K562 (cell line): ENCODE results near the gene SENP3. TPM values are rescaled to one million over a fixed set of nuclear protein-coding genes. Genes with fewer than 3 reads are reported as not detected.

Experiments used
- CLOCK ChIP-seq: fragments of 250-450 bp; sonication (Bioruptor Pico); IDR thresholded peaks from 2 replicates; pipeline ENCODE4 v1.4.0; 2020; ENCODE audit warnings: mild to moderate bottlenecking, moderate library complexity, borderline replicate concordance
- CREB3L1 ChIP-seq: fragments of 450-650 bp; IDR thresholded peaks from 2 replicates; pipeline ENCODE4 v1.6.1; 2014; ENCODE audit warnings: low read depth, mild to moderate bottlenecking, moderate library complexity, borderline replicate concordance
- GABPB1 ChIP-seq: sonication (generic); formaldehyde crosslinking; IDR thresholded peaks from 2 replicates; pipeline ENCODE4 v1.8.0; 2022; ENCODE audit warnings: mild to moderate bottlenecking, missing genetic modification reagents
- POLR2AphosphoS2 ChIP-seq: IDR thresholded peaks from 2 replicates; pipeline ENCODE4 v1.6.1; 2012; ENCODE audit warnings: low read length, improper control_type of control experiment
- RREB1 ChIP-seq: fragments of 250-450 bp; sonication (Bioruptor Pico); IDR thresholded peaks from 2 replicates; pipeline ENCODE4 v1.4.0; 2020
- ZNF407 ChIP-seq: fragments of 450-650 bp; IDR thresholded peaks from 2 replicates; pipeline ENCODE4 v1.6.1; 2016; ENCODE audit warnings: low read depth
- polyA plus RNA-seq, 8 experiments: library from polyadenylated mRNA; depleted of rRNA in 4 of 8; stranded (reverse) in 5 of 8; unstranded in 3 of 8; fragments of >200 nt; fragmentation: Nextera tagmentation in 2 of 8; fragmentation: Illumina TruSeq in 1 of 8; extraction: Ambion mirVana in 2 of 8; extraction: Trizol in 1 of 8; gene quantifications; 2 replicates each; pipeline versions ENCODE4 v1.2.1 to v1.2.3, GENCODE V29; 2011 to 2014; ENCODE audit warnings: inconsistent platforms in 1 of 8, missing spikeins in 1 of 8
- total RNA-seq, 7 experiments: library from RNA; depleted of rRNA in 6 of 7; stranded (reverse); fragments of >200 nt in 6 of 7; fragmentation: Illumina TruSeq in 2 of 7; extraction: Trizol in 2 of 7; gene quantifications; 2 replicates each; pipeline versions ENCODE4 v1.2.1 to v1.2.3, GENCODE V29; 2011 to 2021; ENCODE audit warnings: low replicate concordance in 1 of 7

The SENP3 gene
- total and polyA plus RNA-seq, 9 of the 15 experiments (the other 6 are each of a cell fraction or from before 2014, with no cell fraction given) = 0.63 to 102 (median 78.8) TPM

- TF ChIP-seq CREB3L1 (no peak), RREB1 (CRISPR knock-in tag) (no peak), POLR2AphosphoS2 (peak; percentile 100), GABPB1 (CRISPR knock-in tag) (peak; percentile 12; the same call in 1 of the 2 replicates), CLOCK (CRISPR knock-in tag) (no peak), ZNF407 (no peak)
Observed at GRCh38 chr17:7579001-7579833, 17.5 kb downstream of the SENP3 start, which contains the start of gene CD68 (continued).
